BJ (cell line): ENCODE measurements around the gene MTUS2. TPM values are rescaled to one million over a fixed set of nuclear protein-coding genes. Genes with fewer than 3 reads are reported as not detected.

Source experiments
- CTCF ChIA-PET: fragments of 350-600 bp; formaldehyde crosslinking; extraction: SDS; loops from one replicate; lab custom pipeline; 2021; ENCODE audit warnings: antibody characterized with exemption, inconsistent platforms; lab: Yijun Ruan, JAX
- POLR2A ChIA-PET: fragments of 300-600 bp; sonication (Branson Sonifier 250); formaldehyde crosslinking; extraction: SDS; loops from one replicate; lab custom pipeline; 2021; ENCODE audit warnings: antibody characterized with exemption; lab: Charles Lee
- DNase-seq: peaks from one replicate; pipeline ENCODE4 v3.0.0-alpha.2; 2011; ENCODE audit warnings: low read depth
- H3K27me3 ChIP-seq: 2 replicates; pipeline ENCODE4 v1.6.0; 2011; ENCODE audit warnings: low read length; ENCODE audit not compliant: control insufficient read depth, insufficient read depth
- H3K36me3 ChIP-seq: 2 replicates; pipeline ENCODE4 v1.5.1; 2011; ENCODE audit warnings: low read length; ENCODE audit not compliant: control insufficient read depth, insufficient read depth
- H3K4me3 ChIP-seq: 2 replicates; pipeline ENCODE4 v1.5.1; 2011; ENCODE audit warnings: low read depth, mild to moderate bottlenecking, control low read depth, low read length
- CTCF ChIP-seq: IDR thresholded peaks from 2 replicates; pipeline ENCODE4 v1.5.1; 2011; ENCODE audit warnings: low read depth, mild to moderate bottlenecking, control low read depth, inconsistent platforms, low read length, moderate library complexity; ENCODE audit not compliant: insufficient read depth
- polyA plus RNA-seq: library from polyadenylated mRNA; depleted of rRNA; stranded (reverse); fragments of >200 nt; gene quantifications from 2 replicates; pipeline ENCODE4 v1.2.3, GENCODE V29; 2011

The MTUS2 gene
- polyA plus RNA-seq, 1 experiment = 0.05 TPM

- no peak for DNase-seq
- H3K27me3 ChIP-seq = no peaks in the 10 kb centered on the region; the same call in 1 of the 2 replicates
- POLR2A ChIA-PET = interaction anchor here (0.7 kb wide), 1 partner anchor 1433 kb away, joined by 4 read pairs; no protein-coding TSS in a partner anchor
- TF ChIP-seq CTCF = no peak
- no peak overlapping the region for H3K4me3 ChIP-seq
- CTCF ChIA-PET = interaction anchor here (0.6 to 6.0 kb wide), 20 partner anchors 10 to 1435 kb away, joined by 3 to 102 read pairs (median 4); partner anchors contain the start of gene POMP
- no peaks in the 10 kb centered on the region for H3K36me3 ChIP-seq
Observed at GRCh38 chr13:28796938-28797257, 23.2 kb upstream of the MTUS2 start.

- no peak for DNase-seq
- ChIA-PET CTCF (interaction anchor here (0.7 to 2.0 kb wide), 5 partner anchors 8 to 565 kb away, joined by 3 to 11 read pairs (median 3); partner anchors contain the start of gene MTUS2), POLR2A (no interaction called here)
- TF ChIP-seq CTCF = peak; percentile 43
- Histone ChIP-seq H3K36me3 (no peaks in the 10 kb centered on the region), H3K4me3 (no peak overlapping the region), H3K27me3 (peaks cover 3% of the 10 kb centered on the region)
Observed at GRCh38 chr13:28805193-28805819, 14.8 kb upstream of the MTUS2 start.

- Histone ChIP-seq H3K27me3 (peaks cover 12% of the 10 kb centered on the region), H3K4me3 (no peak overlapping the region), H3K36me3 (no peaks in the 10 kb centered on the region)
- ChIA-PET CTCF (no interaction called here), POLR2A (no interaction called here)
- 0 out of 2 replicates have a peak, but pooled peaks have one; percentile 8 for TF ChIP-seq CTCF
- DNase-seq = no peak
Observed at GRCh38 chr13:28817204-28817603, 2.9 kb upstream of the MTUS2 start.

- ChIA-PET CTCF (interaction anchor here (0.7 to 2.3 kb wide), 6 partner anchors 11 to 543 kb away, joined by 3 to 11 read pairs (median 4); no protein-coding TSS in a partner anchor), POLR2A (interaction anchor here (0.5 kb wide), 1 partner anchor 430 kb away, joined by 8 read pairs; no protein-coding TSS in a partner anchor)
- no peak for DNase-seq
- Histone ChIP-seq H3K36me3 (no peaks in the 10 kb centered on the region), H3K4me3 (peak overlapping the region; percentile 20), H3K27me3 (peaks cover 14% of the 10 kb centered on the region)
- peak; percentile 23; the same call in 1 of the 2 replicates for TF ChIP-seq CTCF
Observed at GRCh38 chr13:28819046-28819730, 951 bp upstream of the MTUS2 start.

GRCh38 chr13:28819735-28820098 is 422 bp upstream of the MTUS2 start:
- Histone ChIP-seq H3K4me3 (peak overlapping the region; percentile 20), H3K36me3 (no peaks in the 10 kb centered on the region), H3K27me3 (peaks cover 15% of the 10 kb centered on the region)
- POLR2A ChIA-PET = interaction anchor here (0.5 kb wide), 1 partner anchor 431 kb away, joined by 8 read pairs; no protein-coding TSS in a partner anchor
- CTCF ChIA-PET = interaction anchor here (0.5 to 2.3 kb wide), 4 partner anchors 10 to 145 kb away, joined by 4 to 11 read pairs (median 6); no protein-coding TSS in a partner anchor
- no peak for DNase-seq
- TF ChIP-seq CTCF = no peak
